Measurements from ENCODE around the gene SMIM44.

Gene SMIM44

GRCh38 chr19:3522421-3523360 lies 39.5 kb upstream of the SMIM44 start:
- no peak overlapping the region for H3K4me3 ChIP-seq (ENCODE audit: low read depth, low read length)
- TF ChIP-seq CTCF (IDR thresholded peaks at IDR 0.05; ENCODE audit: insufficient read depth, low read depth, low read length, missing control alignments): no peak
- DNase-seq (ENCODE audit: low read depth): no peak

GRCh38 chr19:3521104-3521445 lies 37.8 kb upstream of the SMIM44 start:
- no peak overlapping the region for H3K4me3 ChIP-seq (ENCODE audit: low read depth, low read length)
- no peak for TF ChIP-seq CTCF (IDR thresholded peaks at IDR 0.05; ENCODE audit: insufficient read depth, low read depth, low read length, missing control alignments)
- DNase-seq (ENCODE audit: low read depth): no peak

- DNase-seq (ENCODE audit: low read depth): no peak
- H3K4me3 ChIP-seq (ENCODE audit: low read depth, low read length): no peak overlapping the region
- TF ChIP-seq CTCF (IDR thresholded peaks at IDR 0.05; ENCODE audit: insufficient read depth, low read depth, low read length, missing control alignments): no peak
Measured at GRCh38 chr19:3520166-3521103, 37.2 kb upstream of the SMIM44 start.

GRCh38 chr19:3519126-3519525 lies 35.9 kb upstream of the SMIM44 start:
- no peak for DNase-seq (ENCODE audit: low read depth)
- no peak for TF ChIP-seq CTCF (IDR thresholded peaks at IDR 0.05; ENCODE audit: insufficient read depth, low read depth, low read length, missing control alignments)
- H3K4me3 ChIP-seq (ENCODE audit: low read depth, low read length): no peak overlapping the region

GRCh38 chr19:3518659-3519058 lies 35.4 kb upstream of the SMIM44 start:
- no peak overlapping the region for H3K4me3 ChIP-seq (ENCODE audit: low read depth, low read length)
- DNase-seq (ENCODE audit: low read depth): no peak
- no peak for TF ChIP-seq CTCF (IDR thresholded peaks at IDR 0.05; ENCODE audit: insufficient read depth, low read depth, low read length, missing control alignments)

- no peak for TF ChIP-seq CTCF (IDR thresholded peaks at IDR 0.05; ENCODE audit: insufficient read depth, low read depth, low read length, missing control alignments)
- DNase-seq (ENCODE audit: low read depth): no peak
- H3K4me3 ChIP-seq (ENCODE audit: low read depth, low read length): no peak overlapping the region
Measured at GRCh38 chr19:3518255-3518654, 35.0 kb upstream of the SMIM44 start.
